Measurements from ENCODE around the gene CD74.

Gene CD74

GRCh38 chr5:150386024-150386855, 26.5 kb downstream of the CD74 start:
- peaks cover 38% of the 10 kb centered on the region for H3K36me3 Mint-ChIP-seq (ENCODE audit: low read depth)

GRCh38 chr5:150384701-150385100, 28.0 kb downstream of the CD74 start:
- H3K4me1 Mint-ChIP-seq = no peaks in the 10 kb centered on the region
- H3K9me3 Mint-ChIP-seq = no peaks in the 10 kb centered on the region
- ATAC-seq = no peak
- no peaks in the 10 kb centered on the region for H3K27me3 Mint-ChIP-seq
- H3K4me3 Mint-ChIP-seq = no peak overlapping the region
- peaks cover 44% of the 10 kb centered on the region for H3K36me3 Mint-ChIP-seq (ENCODE audit: low read depth)
- no peak for DNase-seq
- no peak overlapping the region for H3K27ac Mint-ChIP-seq

More at GRCh38 chr5:150386024-150386855, 26.5 kb downstream of the CD74 start:
- ATAC-seq (no peak), DNase-seq (no peak)
- no peaks in the 10 kb centered on the region for H3K9me3 Mint-ChIP-seq
- no peaks in the 10 kb centered on the region for H3K27me3 Mint-ChIP-seq
- H3K4me3 Mint-ChIP-seq = no peak overlapping the region
- H3K4me1 Mint-ChIP-seq = no peaks in the 10 kb centered on the region
- no peak overlapping the region for H3K27ac Mint-ChIP-seq

- DNase-seq (no peak), ATAC-seq (no peak)
- Mint-ChIP-seq H3K4me3 (no peak overlapping the region), H3K27me3 (no peaks in the 10 kb centered on the region), H3K9me3 (no peaks in the 10 kb centered on the region), H3K36me3 (ENCODE audit: low read depth) (peaks cover 52% of the 10 kb centered on the region), H3K27ac (peak overlapping the region; percentile 56), H3K4me1 (peaks cover 2% of the 10 kb centered on the region)
These were observed 34.6 kb downstream of the CD74 start for GRCh38 chr5:150377964-150378694.

- peaks cover 56% of the 10 kb centered on the region for H3K36me3 Mint-ChIP-seq (ENCODE audit: low read depth)
- H3K27ac Mint-ChIP-seq = peak overlapping the region; percentile 37
- DNase-seq = no peak
- no peaks in the 10 kb centered on the region for H3K9me3 Mint-ChIP-seq
- H3K4me3 Mint-ChIP-seq = no peak overlapping the region
- H3K27me3 Mint-ChIP-seq = no peaks in the 10 kb centered on the region
- peaks cover 2% of the 10 kb centered on the region for H3K4me1 Mint-ChIP-seq
- no peak for ATAC-seq
These were observed 35.6 kb downstream of the CD74 start for GRCh38 chr5:150376799-150377771.

GRCh38 chr5:150374651-150375050, 38.1 kb downstream of the CD74 start:
- DNase-seq (no peak), ATAC-seq (no peak)
- H3K9me3 Mint-ChIP-seq = no peaks in the 10 kb centered on the region
- H3K36me3 Mint-ChIP-seq (ENCODE audit: low read depth) = peaks cover 55% of the 10 kb centered on the region
- no peak overlapping the region for H3K27ac Mint-ChIP-seq
- peaks cover 2% of the 10 kb centered on the region for H3K4me1 Mint-ChIP-seq
- H3K4me3 Mint-ChIP-seq = no peak overlapping the region
- H3K27me3 Mint-ChIP-seq = no peaks in the 10 kb centered on the region

GRCh38 chr5:150372639-150373038, 40.1 kb downstream of the CD74 start:
- ATAC-seq = no peak
- no peaks in the 10 kb centered on the region for H3K27me3 Mint-ChIP-seq
- no peak for DNase-seq
- peak overlapping the region; percentile 31 for H3K27ac Mint-ChIP-seq
- H3K36me3 Mint-ChIP-seq (ENCODE audit: low read depth) = peaks cover 46% of the 10 kb centered on the region
- H3K4me3 Mint-ChIP-seq = no peak overlapping the region
- H3K4me1 Mint-ChIP-seq = peaks cover 2% of the 10 kb centered on the region
- H3K9me3 Mint-ChIP-seq = no peaks in the 10 kb centered on the region

- no peaks in the 10 kb centered on the region for H3K27me3 Mint-ChIP-seq
- no peak for ATAC-seq
- H3K27ac Mint-ChIP-seq = no peak overlapping the region
- H3K9me3 Mint-ChIP-seq = no peaks in the 10 kb centered on the region
- no peaks in the 10 kb centered on the region for H3K4me1 Mint-ChIP-seq
- H3K36me3 Mint-ChIP-seq (ENCODE audit: low read depth) = peaks cover 47% of the 10 kb centered on the region
- no peak for DNase-seq
- H3K4me3 Mint-ChIP-seq = no peak overlapping the region
These were observed 44.2 kb downstream of the CD74 start for GRCh38 chr5:150368526-150368925.

DNA sequence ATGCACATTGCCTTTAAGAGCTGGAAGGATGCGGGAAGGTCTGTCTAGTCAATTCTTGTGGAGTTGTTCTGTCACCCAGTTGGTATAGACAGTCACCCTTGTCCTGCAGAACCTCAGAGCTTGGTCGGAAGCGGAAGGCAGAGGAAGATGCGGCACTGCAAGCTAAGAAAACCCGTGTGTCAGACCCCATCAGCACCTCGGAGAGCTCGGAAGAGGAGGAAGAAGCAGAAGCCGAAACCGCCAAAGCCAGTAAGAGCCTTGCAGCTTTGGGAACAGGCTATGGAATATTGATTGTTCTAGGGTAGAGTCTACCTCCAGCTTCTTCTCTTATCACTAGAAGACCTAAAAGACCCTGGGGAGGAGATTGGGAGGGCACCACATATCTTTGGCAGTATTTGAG, 48.7 kb downstream of the CD74 start:
- H3K9me3 Mint-ChIP-seq = no peaks in the 10 kb centered on the region
- H3K4me1 Mint-ChIP-seq = peaks cover 29% of the 10 kb centered on the region
- DNase-seq (no peak), ATAC-seq (no peak)
- no peak overlapping the region for H3K4me3 Mint-ChIP-seq
- no peaks in the 10 kb centered on the region for H3K27me3 Mint-ChIP-seq
- H3K36me3 Mint-ChIP-seq (ENCODE audit: low read depth) = peaks cover 56% of the 10 kb centered on the region
- H3K27ac Mint-ChIP-seq = peak overlapping the region; percentile 7

- DNase-seq (no peak), ATAC-seq (no peak)
- Mint-ChIP-seq H3K4me1 (peaks cover 36% of the 10 kb centered on the region), H3K27ac (no peak overlapping the region), H3K9me3 (no peaks in the 10 kb centered on the region), H3K4me3 (no peak overlapping the region), H3K36me3 (ENCODE audit: low read depth) (peaks cover 60% of the 10 kb centered on the region), H3K27me3 (no peaks in the 10 kb centered on the region)
These were observed 49.5 kb downstream of the CD74 start for GRCh38 chr5:150363185-150363584.

DNA sequence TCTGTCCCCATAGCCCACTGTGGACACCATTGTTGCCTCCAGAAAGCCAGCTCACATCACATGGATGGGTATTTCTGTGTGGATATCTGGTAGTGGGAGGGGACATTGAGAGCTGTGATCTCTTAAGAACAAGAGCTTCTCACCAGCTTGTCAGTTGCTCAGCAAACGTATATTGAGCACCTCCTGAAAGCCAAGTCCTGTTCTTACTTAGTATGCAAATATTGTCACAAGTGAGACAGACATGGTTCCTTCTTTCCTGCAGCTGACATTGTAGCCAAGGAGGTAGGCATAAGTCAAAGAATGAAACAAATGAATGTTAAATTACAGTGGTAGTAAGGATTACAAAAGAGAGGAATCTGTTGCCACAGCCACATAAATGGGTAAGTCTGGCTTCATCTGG, 51.4 kb downstream of the CD74 start:
- no peak overlapping the region for H3K4me3 Mint-ChIP-seq
- DNase-seq = no peak
- no peaks in the 10 kb centered on the region for H3K9me3 Mint-ChIP-seq
- peaks cover 43% of the 10 kb centered on the region for H3K4me1 Mint-ChIP-seq
- H3K27ac Mint-ChIP-seq = no peak overlapping the region
- peaks cover 54% of the 10 kb centered on the region for H3K36me3 Mint-ChIP-seq (ENCODE audit: low read depth)
- no peak for ATAC-seq
- H3K27me3 Mint-ChIP-seq = no peaks in the 10 kb centered on the region

GRCh38 chr5:150358261-150359095, 54.2 kb downstream of the CD74 start:
- Mint-ChIP-seq H3K36me3 (ENCODE audit: low read depth) (peaks cover 42% of the 10 kb centered on the region), H3K27me3 (no peaks in the 10 kb centered on the region), H3K9me3 (no peaks in the 10 kb centered on the region), H3K4me1 (peaks cover 43% of the 10 kb centered on the region), H3K27ac (peak overlapping the region; percentile 87), H3K4me3 (peak overlapping the region; percentile 88)
- ATAC-seq (no peak), DNase-seq (no peak)

GRCh38 chr5:150357326-150358260, 55.1 kb downstream of the CD74 start, which contains the start of gene TCOF1:
TCOF1 (plus strand) TSS chr5:150357697; CDS start chr5:150357747, 50 bp downstream.
- no peaks in the 10 kb centered on the region for H3K27me3 Mint-ChIP-seq
- peaks cover 43% of the 10 kb centered on the region for H3K4me1 Mint-ChIP-seq

More at GRCh38 chr5:150357326-150358260, 55.1 kb downstream of the CD74 start, which contains the start of gene TCOF1:
- peak; percentile 97 for ATAC-seq
- H3K36me3 Mint-ChIP-seq (ENCODE audit: low read depth) = peaks cover 36% of the 10 kb centered on the region
- peak within 1 kb of the TSS; percentile 87 for H3K27ac Mint-ChIP-seq
- peak within 1 kb of the TSS; percentile 88 for H3K4me3 Mint-ChIP-seq
- H3K9me3 Mint-ChIP-seq = no peaks in the 10 kb centered on the region
- DNase-seq = peak; percentile 98
